Midbrain (tissue), 1 donor: ENCODE results near the gene TMEM164.

ENCODE experiments used
- DNase-seq: peaks from one replicate; lab custom pipeline; 2025; lab: John Stamatoyannopoulos, UW

Gene TMEM164

GRCh38 chrX:110003167-110004156 is 548 bp downstream of the TMEM164 start:
- DNase-seq = no peak

GRCh38 chrX:110004215-110004614 is 1.3 kb downstream of the TMEM164 start:
- DNase-seq = no peak

GRCh38 chrX:110004731-110005369 is 1.9 kb downstream of the TMEM164 start:
- no peak for DNase-seq

GRCh38 chrX:110006161-110006560 is 3.2 kb downstream of the TMEM164 start:
- no peak for DNase-seq

GRCh38 chrX:110006821-110007375 is 4.0 kb downstream of the TMEM164 start:
- DNase-seq = no peak

- no peak for DNase-seq
Observed at GRCh38 chrX:110008011-110008635, 5.2 kb downstream of the TMEM164 start.

GRCh38 chrX:110012818-110013485 is 10.0 kb downstream of the TMEM164 start:
- DNase-seq = no peak

- no peak for DNase-seq
Observed at GRCh38 chrX:110013968-110014367, 11.1 kb downstream of the TMEM164 start.

GRCh38 chrX:110015032-110015431 is 12.1 kb downstream of the TMEM164 start:
- no peak for DNase-seq

- no peak for DNase-seq
Observed at GRCh38 chrX:110015915-110016314, 13.0 kb downstream of the TMEM164 start.

GRCh38 chrX:110020536-110020935 is 17.6 kb downstream of the TMEM164 start:
- DNase-seq = no peak

- DNase-seq = no peak
Observed at GRCh38 chrX:110021258-110022022, 18.5 kb downstream of the TMEM164 start.

GRCh38 chrX:110022599-110023448 is 19.9 kb downstream of the TMEM164 start:
- no peak for DNase-seq

- no peak for DNase-seq
Observed at GRCh38 chrX:110025395-110025794, 22.5 kb downstream of the TMEM164 start.

GRCh38 chrX:110026099-110026844 is 23.4 kb downstream of the TMEM164 start:
- DNase-seq = no peak

- no peak for DNase-seq
Observed at GRCh38 chrX:110032534-110033147, 29.7 kb downstream of the TMEM164 start.

GRCh38 chrX:110034036-110034435 is 31.1 kb downstream of the TMEM164 start:
- no peak for DNase-seq

GRCh38 chrX:110036162-110037033 is 33.5 kb downstream of the TMEM164 start:
- no peak for DNase-seq
